ENCODE data around the gene ATRNL1.
"Not testable (repeated sequence)": the region's sequence is repeated elsewhere in the genome, so short reads cannot be mapped to it uniquely, and the experiment has no call there.

ATRNL1 gene

DNA sequence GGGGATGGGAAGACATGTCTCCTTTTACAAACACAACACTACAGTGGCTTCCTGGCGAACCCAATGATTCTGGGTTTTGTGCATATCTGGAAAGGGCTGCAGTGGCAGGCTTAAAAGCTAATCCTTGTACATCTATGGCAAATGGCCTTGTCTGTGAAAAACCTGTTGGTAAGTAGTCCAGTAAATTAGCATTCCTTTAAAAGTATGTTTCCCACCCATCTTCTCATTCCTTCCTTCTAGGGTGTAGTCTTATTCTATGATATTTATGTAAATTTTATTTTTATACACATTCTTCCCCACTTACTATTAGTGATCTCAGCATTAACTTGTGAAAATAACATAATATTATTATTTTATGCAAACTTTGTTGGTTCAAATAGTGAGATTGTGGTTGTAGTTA, 206.9 kb downstream of the ATRNL1 start:
- no peaks in the 10 kb centered on the region for H3K27me3 ChIP-seq (replicated peaks)
- no peak overlapping the region for H3K27ac ChIP-seq
- no peaks in the 10 kb centered on the region for H3K36me3 ChIP-seq (replicated peaks)
- DNase-seq: no peak
- in situ Hi-C loops (cut with HindIII; ENCODE audit: low pct_ligation_motif_present, low sequenced_read_pairs): no loop called here
- H3K4me3 ChIP-seq (ENCODE audit: low read depth, low read length): no peak overlapping the region
- no peak for TF ChIP-seq CTCF (IDR thresholded peaks at IDR 0.05; ENCODE audit: low read depth, low read length, missing control alignments)

DNA sequence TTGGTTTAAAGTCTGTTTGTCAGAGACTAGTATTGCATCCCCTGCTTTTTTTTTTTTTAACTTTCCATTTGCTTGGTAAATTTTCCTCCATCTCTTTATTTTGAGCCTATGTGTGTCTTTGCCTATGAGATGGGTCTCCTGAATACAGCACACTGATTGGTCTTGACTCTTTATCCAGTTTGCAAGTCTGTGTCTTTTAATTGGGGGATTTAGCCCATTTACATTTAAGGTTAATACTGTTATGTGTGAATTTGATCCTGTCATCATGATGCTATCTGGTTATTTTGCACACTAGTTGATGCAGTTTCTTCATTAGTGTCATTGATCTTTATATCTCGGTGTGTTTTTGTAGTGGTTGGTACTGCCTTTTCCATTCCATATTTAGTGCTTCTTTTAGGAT, 226.5 kb downstream of the ATRNL1 start:
- DNase-seq; H3K27me3 ChIP-seq (replicated peaks); H3K4me3 ChIP-seq (ENCODE audit: low read depth, low read length); H3K36me3 ChIP-seq (replicated peaks); H3K27ac ChIP-seq; in situ Hi-C loops (cut with HindIII; ENCODE audit: low pct_ligation_motif_present, low sequenced_read_pairs): not testable (repeated sequence)

GRCh38 chr10:115321360-115321759, 228.2 kb downstream of the ATRNL1 start:
- Histone ChIP-seq H3K27ac (no peak overlapping the region), H3K36me3 (replicated peaks) (no peaks in the 10 kb centered on the region), H3K27me3 (replicated peaks) (no peaks in the 10 kb centered on the region), H3K4me3 (ENCODE audit: low read depth, low read length) (no peak overlapping the region)
- in situ Hi-C loops (cut with HindIII; ENCODE audit: low pct_ligation_motif_present, low sequenced_read_pairs): no loop called here
- TF ChIP-seq CTCF (IDR thresholded peaks at IDR 0.05; ENCODE audit: low read depth, low read length, missing control alignments): no peak
- DNase-seq: no peak

DNA sequence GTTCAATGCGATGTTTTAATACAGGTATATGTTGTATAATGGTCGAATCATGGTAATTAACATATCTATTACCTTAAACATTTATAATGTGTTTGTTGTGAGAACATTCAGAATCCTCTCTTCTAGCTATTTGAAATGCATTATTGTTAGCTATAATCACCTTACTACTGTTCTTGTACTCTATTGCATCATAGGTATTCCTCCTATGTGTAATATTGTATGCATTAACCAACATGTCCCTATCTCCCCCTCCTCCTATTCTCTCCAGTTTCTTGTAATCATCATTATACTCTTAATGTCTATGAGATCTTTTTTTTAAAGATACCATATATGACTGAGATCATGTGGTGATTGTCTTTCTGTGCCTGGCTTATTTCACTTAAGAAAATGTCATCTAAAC, 235.2 kb downstream of the ATRNL1 start:
- TF ChIP-seq CTCF (IDR thresholded peaks at IDR 0.05; ENCODE audit: low read depth, low read length, missing control alignments): no peak
- Histone ChIP-seq H3K27me3 (replicated peaks) (no peaks in the 10 kb centered on the region), H3K27ac (no peak overlapping the region), H3K36me3 (replicated peaks) (no peaks in the 10 kb centered on the region), H3K4me3 (ENCODE audit: low read depth, low read length) (no peak overlapping the region)
- in situ Hi-C loops (cut with HindIII; ENCODE audit: low pct_ligation_motif_present, low sequenced_read_pairs): no loop called here
- DNase-seq: no peak

DNA sequence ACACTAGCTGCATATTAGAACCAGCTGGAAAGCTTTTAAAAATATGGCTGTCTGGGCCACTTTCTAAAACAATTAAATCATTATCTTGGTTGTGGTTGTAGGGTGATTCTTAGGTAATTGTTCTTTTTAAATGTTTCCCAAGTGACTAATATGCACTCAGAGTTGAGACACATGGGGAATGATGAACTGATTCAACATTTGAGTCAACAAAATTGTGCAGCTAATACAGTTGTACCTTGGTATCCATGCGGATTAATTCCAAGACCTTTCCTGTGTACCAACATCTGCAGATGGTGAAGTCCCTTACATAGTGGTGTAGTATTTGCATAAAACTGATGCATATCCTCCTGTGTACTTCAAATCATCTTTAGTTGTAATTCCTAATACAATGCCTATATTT, 242.2 kb downstream of the ATRNL1 start:
- no peak for DNase-seq

GRCh38 chr10:115355162-115355760, 262.1 kb downstream of the ATRNL1 start:
- DNase-seq: peak; percentile 43
- in situ Hi-C loops (cut with HindIII; ENCODE audit: low pct_ligation_motif_present, low sequenced_read_pairs): no loop called here
- H3K36me3 ChIP-seq (replicated peaks): no peaks in the 10 kb centered on the region
- H3K4me3 ChIP-seq (ENCODE audit: low read depth, low read length): no peak overlapping the region
- H3K27me3 ChIP-seq (replicated peaks): no peaks in the 10 kb centered on the region
- no peak overlapping the region for H3K27ac ChIP-seq
- peak; percentile 80 for TF ChIP-seq CTCF (IDR thresholded peaks at IDR 0.05; ENCODE audit: low read depth, low read length, missing control alignments)

More for the DNA sequence above, 242.2 kb downstream of the ATRNL1 start:
- H3K27me3 ChIP-seq (replicated peaks): no peaks in the 10 kb centered on the region
- in situ Hi-C loops (cut with HindIII; ENCODE audit: low pct_ligation_motif_present, low sequenced_read_pairs): no loop called here
- H3K27ac ChIP-seq: no peak overlapping the region
- no peak overlapping the region for H3K4me3 ChIP-seq (ENCODE audit: low read depth, low read length)
- no peak for TF ChIP-seq CTCF (IDR thresholded peaks at IDR 0.05; ENCODE audit: low read depth, low read length, missing control alignments)
- H3K36me3 ChIP-seq (replicated peaks): no peaks in the 10 kb centered on the region

GRCh38 chr10:115367920-115368319, 274.8 kb downstream of the ATRNL1 start:
- in situ Hi-C loops (cut with HindIII; ENCODE audit: low pct_ligation_motif_present, low sequenced_read_pairs); H3K4me3 ChIP-seq (ENCODE audit: low read depth, low read length): not testable (repeated sequence)

More at GRCh38 chr10:115367920-115368319, 274.8 kb downstream of the ATRNL1 start:
- not testable (repeated sequence) for H3K27ac ChIP-seq; DNase-seq; H3K36me3 ChIP-seq (replicated peaks); H3K27me3 ChIP-seq (replicated peaks)
